Kidney (tissue), 14 donors: ENCODE data around the gene SLC39A1. TPM values are rescaled to one million over a fixed set of nuclear protein-coding genes. Genes with fewer than 3 reads are reported as not detected.

Experiments
- DNase-seq, 5 donors: peaks; one replicate each; pipeline ENCODE4 v3.0.0-alpha.2; 2013 to 2020
- FAIRE-seq: peaks from 2 replicates; lab custom pipeline; 2012; peaks lifted over from hg19 to GRCh38; lab: Jason Lieb, UNC
- H3K27ac ChIP-seq, 2 donors: one replicate each; pipeline ENCODE4 v1.7.0; 2013; ENCODE audit warnings: low read depth in 2 of 2, low read length in 2 of 2, inconsistent platforms in 1 of 2
- H3K27me3 ChIP-seq: one replicate; pipeline ENCODE4 v1.7.1; 2013; ENCODE audit warnings: low read length, inconsistent platforms; ENCODE audit not compliant: control insufficient read depth, insufficient read depth
- H3K36me3 ChIP-seq, 3 donors: one replicate each; pipeline versions ENCODE4 v1.7.0 to v1.7.1; 2013; ENCODE audit warnings: low read length in 3 of 3, control low read depth in 1 of 3, inconsistent platforms in 1 of 3; ENCODE audit not compliant: insufficient read depth in 3 of 3, control insufficient read depth in 2 of 3
- H3K4me1 ChIP-seq, 3 donors: one replicate each; pipeline versions ENCODE4 v1.7.0 to v1.7.1; 2013; ENCODE audit warnings: low read length in 3 of 3, inconsistent platforms in 1 of 3, low read depth in 1 of 3; ENCODE audit not compliant: control insufficient read depth in 2 of 3, insufficient read depth in 2 of 3
- H3K4me3 ChIP-seq, 3 donors: one replicate each; pipeline versions ENCODE4 v1.7.0 to v1.8.1; 2013; ENCODE audit warnings: low read length in 3 of 3, control low read depth in 1 of 3, inconsistent platforms in 1 of 3
- H3K9ac ChIP-seq, 3 donors: one replicate each; pipeline versions ENCODE4 v1.7.0 to v1.7.1; 2013; ENCODE audit warnings: low read length in 3 of 3, control low read depth in 1 of 3, inconsistent platforms in 1 of 3
- H3K9me3 ChIP-seq, 3 donors: one replicate each; pipeline versions ENCODE4 v1.7.0 to v1.7.1; 2013; ENCODE audit warnings: low read length in 3 of 3, control low read depth in 1 of 3, inconsistent platforms in 1 of 3; ENCODE audit not compliant: control insufficient read depth in 2 of 3, insufficient read depth in 1 of 3
- intact Hi-C: fragments of 100-400 bp; cut with DNase I; formaldehyde crosslinking; loops from one replicate; pipeline ENCODE4 v1.11.1; 2022
- polyA plus RNA-seq: library from polyadenylated mRNA; stranded (reverse); fragments of 350-450 nt; fragmentation: Illumina TruSeq; extraction: RNeasy Lipid Tissue Mini Kit (QIAGEN cat#74804); gene quantifications from one replicate; pipeline ENCODE4 v1.2.3, GENCODE V29; 2014; ENCODE audit warnings: low read depth, low replicate concordance; ENCODE audit not compliant: insufficient read depth
- total RNA-seq: library from RNA; stranded (reverse); fragmentation: NEBNext Ultra II Directional; extraction: Animal tissue kit (Norgen Biotek cat#: 25700); gene quantifications from one replicate; pipeline ENCODE4 v1.2.1, GENCODE V29; 2021
- TF ChIP-seq, protein P1 (sequence below): IDR thresholded peaks from 3 replicates; pipeline ENCODE4 v1.5.1; 2012; ENCODE audit warnings: mild to moderate bottlenecking, moderate library complexity, borderline replicate concordance; ENCODE audit not compliant: insufficient read depth; ENCODE audit errors: extremely low read depth
- donor health status: control.
- donor health status: control.
- donor health status: control.
- donor health status: control.
- donor health status: control.
- donor health status: DM: yes; HTN: yes; CAD: no.
- donor health status: Normal renal cell carcinoma (clear cell type).

The SLC39A1 gene
- total and polyA plus RNA-seq, 2 donors from 2014 or later = 106 to 125 TPM

DNA sequence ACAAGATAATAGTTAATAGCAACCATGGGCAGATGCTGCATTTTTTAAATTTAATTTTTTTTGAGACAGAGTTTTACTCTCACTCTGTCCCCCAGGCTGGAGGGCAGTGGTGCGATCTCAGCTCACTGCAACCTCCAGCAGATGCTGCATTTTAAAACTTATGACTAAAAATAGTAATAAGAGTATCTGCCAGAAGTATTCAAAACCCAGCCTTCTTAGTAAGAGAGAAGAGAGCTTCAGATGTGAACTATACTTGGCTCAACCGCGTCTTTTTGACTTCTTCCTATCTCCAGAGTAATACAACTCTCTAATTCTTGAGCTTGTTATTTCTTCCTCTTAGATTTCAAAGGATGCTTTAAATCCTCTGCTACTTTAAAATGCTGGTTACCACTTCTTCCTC lies 31.9 kb upstream of the SLC39A1 start:
- H3K27ac ChIP-seq = no peak overlapping the region
- intact Hi-C loops = no loop called here
- no peaks in the 10 kb centered on the region for H3K9me3 ChIP-seq
- FAIRE-seq = no peak
- H3K36me3 ChIP-seq = peaks cover 6 to 16% (median 6%) of the 10 kb centered on the region in 3 donors
- peaks cover 6 to 15% (median 11%) of the 10 kb centered on the region in 3 donors for H3K4me1 ChIP-seq
- TF ChIP-seq, protein P1, sequence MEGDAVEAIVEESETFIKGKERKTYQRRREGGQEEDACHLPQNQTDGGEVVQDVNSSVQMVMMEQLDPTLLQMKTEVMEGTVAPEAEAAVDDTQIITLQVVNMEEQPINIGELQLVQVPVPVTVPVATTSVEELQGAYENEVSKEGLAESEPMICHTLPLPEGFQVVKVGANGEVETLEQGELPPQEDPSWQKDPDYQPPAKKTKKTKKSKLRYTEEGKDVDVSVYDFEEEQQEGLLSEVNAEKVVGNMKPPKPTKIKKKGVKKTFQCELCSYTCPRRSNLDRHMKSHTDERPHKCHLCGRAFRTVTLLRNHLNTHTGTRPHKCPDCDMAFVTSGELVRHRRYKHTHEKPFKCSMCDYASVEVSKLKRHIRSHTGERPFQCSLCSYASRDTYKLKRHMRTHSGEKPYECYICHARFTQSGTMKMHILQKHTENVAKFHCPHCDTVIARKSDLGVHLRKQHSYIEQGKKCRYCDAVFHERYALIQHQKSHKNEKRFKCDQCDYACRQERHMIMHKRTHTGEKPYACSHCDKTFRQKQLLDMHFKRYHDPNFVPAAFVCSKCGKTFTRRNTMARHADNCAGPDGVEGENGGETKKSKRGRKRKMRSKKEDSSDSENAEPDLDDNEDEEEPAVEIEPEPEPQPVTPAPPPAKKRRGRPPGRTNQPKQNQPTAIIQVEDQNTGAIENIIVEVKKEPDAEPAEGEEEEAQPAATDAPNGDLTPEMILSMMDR = no peak
- no peaks in the 10 kb centered on the region for H3K27me3 ChIP-seq
- no peak overlapping the region for H3K4me3 ChIP-seq
- no peak overlapping the region for H3K9ac ChIP-seq
- no peak for DNase-seq

DNA sequence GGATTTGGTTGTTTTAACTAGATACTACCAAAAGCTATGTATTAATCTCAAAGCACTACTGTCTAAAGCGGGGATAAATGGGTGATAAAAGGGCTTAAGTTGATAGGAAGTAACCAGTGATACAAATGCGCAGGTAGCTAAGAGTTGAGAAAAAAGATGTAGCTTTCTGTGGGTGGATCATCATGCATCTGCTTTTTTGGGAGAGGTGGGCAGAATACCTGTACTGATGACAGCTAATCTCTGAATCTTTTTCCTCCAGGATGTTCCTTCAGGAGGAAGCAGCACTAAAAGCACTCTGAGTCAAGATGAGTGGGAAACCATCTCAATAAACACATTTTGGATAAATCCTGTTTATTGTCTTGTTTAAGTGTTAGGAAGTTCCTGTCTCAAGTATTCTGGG lies 28.5 kb upstream of the SLC39A1 start:
- H3K36me3 ChIP-seq = peaks cover 6 to 16% (median 6%) of the 10 kb centered on the region in 3 donors
- peak overlapping the region; percentile 93 to 98 (median 97) for H3K4me3 ChIP-seq
- peak overlapping the region in 2 of 3 donors; percentile 95 to 99 for H3K9ac ChIP-seq
- intact Hi-C loops = no loop called here
- no peak for DNase-seq
- TF ChIP-seq, protein P1 = no peak
- peaks cover 6 to 16% (median 11%) of the 10 kb centered on the region in 3 donors for H3K4me1 ChIP-seq
- no peak for FAIRE-seq
- no peaks in the 10 kb centered on the region for H3K9me3 ChIP-seq
- no peaks in the 10 kb centered on the region for H3K27me3 ChIP-seq
- no peak overlapping the region for H3K27ac ChIP-seq

DNA sequence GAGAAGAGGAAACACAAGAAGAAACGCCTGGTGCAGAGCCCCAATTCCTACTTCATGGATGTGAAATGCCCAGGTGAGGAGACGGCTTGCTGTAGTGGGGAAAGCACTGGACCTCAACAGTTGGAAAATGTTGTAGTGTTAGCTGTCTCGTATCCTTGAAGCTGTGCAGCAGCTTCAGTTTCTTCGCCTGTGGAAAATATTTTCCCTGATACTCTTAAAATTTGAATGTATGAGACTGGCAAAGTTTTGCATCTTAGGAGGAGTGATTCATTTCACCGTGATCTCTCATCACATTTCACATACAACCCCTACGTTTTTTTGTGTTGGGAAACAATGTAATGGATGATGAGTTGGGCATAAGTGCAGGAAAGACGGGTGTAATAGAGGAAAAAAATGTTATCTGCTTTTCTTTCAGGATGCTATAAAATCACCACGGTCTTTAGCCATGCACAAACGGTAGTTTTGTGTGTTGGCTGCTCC lies 27.9 kb upstream of the SLC39A1 start:
- Histone ChIP-seq H3K27me3 (no peaks in the 10 kb centered on the region), H3K4me1 (peaks cover 6 to 20% (median 11%) of the 10 kb centered on the region in 3 donors), H3K4me3 (peak overlapping the region; percentile 93 to 98 (median 97)), H3K9me3 (no peaks in the 10 kb centered on the region), H3K36me3 (peaks cover 6 to 16% (median 6%) of the 10 kb centered on the region in 3 donors), H3K9ac (peak overlapping the region; percentile 95 to 99 (median 99)), H3K27ac (peak overlapping the region; percentile 96 to 97)
- no peak for FAIRE-seq
- intact Hi-C loops = no loop called here
- TF ChIP-seq, protein P1 = no peak
- no peak for DNase-seq
